Left lung (tissue), 10 donors: ENCODE data around the gene CMKLR1. TPM values are rescaled to one million over a fixed set of nuclear protein-coding genes. Genes with fewer than 3 reads are reported as not detected.

Experiments used
- ATAC-seq: fragments of 200-7000 bp; cut with Tn5 transposase; one replicate; pipeline ENCODE4 v1.9.1; 2020; ENCODE audit warnings: moderate library complexity
- DNase-seq, 4 donors: peaks; one replicate each; pipeline ENCODE4 v3.0.0-alpha.2; 2013 to 2020
- H3K27ac ChIP-seq, 2 donors: fragments of 200-600 bp; sonication (generic) in 1 of 2; one replicate each; pipeline versions ENCODE4 v1.5.0 to v1.8.0; 2020 to 2021
- H3K27me3 ChIP-seq, 2 donors: fragments of 200-600 bp; sonication (generic) in 1 of 2; one replicate each; pipeline versions ENCODE4 v1.5.0 to v1.8.0; 2020 to 2021
- H3K36me3 ChIP-seq, 2 donors: fragments of 200-600 bp; sonication (generic) in 1 of 2; one replicate each; pipeline versions ENCODE4 v1.5.0 to v1.8.0; 2020 to 2021
- H3K4me1 ChIP-seq, 2 donors: fragments of 200-600 bp; one replicate each; pipeline ENCODE4 v1.8.0; 2021
- H3K4me3 ChIP-seq, 2 donors: fragments of 200-600 bp; sonication (generic) in 1 of 2; one replicate each; pipeline versions ENCODE4 v1.5.0 to v1.8.0; 2020 to 2021; ENCODE audit warnings: mild to moderate bottlenecking in 1 of 2
- H3K9me3 ChIP-seq, 2 donors: fragments of 200-600 bp; sonication (generic) in 1 of 2; one replicate each; pipeline versions ENCODE4 v1.5.0 to v1.8.0; 2020 to 2021
- intact Hi-C, 2 donors: fragments of 100-400 bp; cut with DNase I; formaldehyde crosslinking; loops; one replicate each; pipeline versions ENCODE4 v1.11.2 to v1.14.2; 2022
- polyA plus RNA-seq, 6 donors: library from polyadenylated mRNA; unstranded; fragments of 120-200 nt; gene quantifications; one replicate each; pipeline ENCODE4 v1.2.1, GENCODE V29; 2013; ENCODE audit not compliant: insufficient read length in 6 of 6
- total RNA-seq, 2 donors: library from RNA; stranded (reverse); fragmentation: NEBNext Ultra II Directional; extraction: Animal tissue kit (Norgen Biotek cat#: 25700); gene quantifications; one replicate each; pipeline ENCODE4 v1.2.1, GENCODE V29; 2021
- TF ChIP-seq, protein P1 (sequence below), 2 donors: fragments of 200-600 bp; sonication (generic) in 1 of 2; IDR thresholded peaks; one replicate each; pipeline versions ENCODE4 v1.5.0 to v1.8.0; 2021; ENCODE audit warnings: antibody characterized with exemption in 2 of 2
- donor health status: DM: no; HTN: yes; CAD: no.
- donor health status: DM: no; HTN: no; CAD: no.

The CMKLR1 gene
- total and polyA plus RNA-seq, 8 donors: 10.1 to 31.2 (median 12.9) TPM

DNA sequence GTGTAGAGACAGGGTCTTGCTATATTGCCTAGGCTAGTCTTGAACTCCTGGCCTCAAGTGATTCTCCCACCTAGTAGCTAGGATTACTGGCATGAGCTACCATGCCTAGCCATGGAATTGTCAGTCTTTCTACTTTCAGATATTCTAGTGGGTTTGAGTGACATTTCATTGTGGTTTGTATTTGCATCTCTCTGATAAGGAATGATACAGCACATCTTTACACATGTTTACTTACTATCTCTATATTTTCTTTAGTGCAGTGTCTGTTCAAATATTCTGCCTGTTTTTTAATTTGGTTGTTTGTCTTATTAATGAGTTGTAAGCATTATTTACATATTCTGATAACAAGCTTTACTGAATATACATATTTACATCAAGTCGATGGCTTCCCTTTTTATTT, 73.6 kb downstream of the CMKLR1 start:
- intact Hi-C loops: no loop called here
- H3K27me3 ChIP-seq: no peaks in the 10 kb centered on the region
- no peak for ATAC-seq
- no peak for DNase-seq
- TF ChIP-seq, protein P1, sequence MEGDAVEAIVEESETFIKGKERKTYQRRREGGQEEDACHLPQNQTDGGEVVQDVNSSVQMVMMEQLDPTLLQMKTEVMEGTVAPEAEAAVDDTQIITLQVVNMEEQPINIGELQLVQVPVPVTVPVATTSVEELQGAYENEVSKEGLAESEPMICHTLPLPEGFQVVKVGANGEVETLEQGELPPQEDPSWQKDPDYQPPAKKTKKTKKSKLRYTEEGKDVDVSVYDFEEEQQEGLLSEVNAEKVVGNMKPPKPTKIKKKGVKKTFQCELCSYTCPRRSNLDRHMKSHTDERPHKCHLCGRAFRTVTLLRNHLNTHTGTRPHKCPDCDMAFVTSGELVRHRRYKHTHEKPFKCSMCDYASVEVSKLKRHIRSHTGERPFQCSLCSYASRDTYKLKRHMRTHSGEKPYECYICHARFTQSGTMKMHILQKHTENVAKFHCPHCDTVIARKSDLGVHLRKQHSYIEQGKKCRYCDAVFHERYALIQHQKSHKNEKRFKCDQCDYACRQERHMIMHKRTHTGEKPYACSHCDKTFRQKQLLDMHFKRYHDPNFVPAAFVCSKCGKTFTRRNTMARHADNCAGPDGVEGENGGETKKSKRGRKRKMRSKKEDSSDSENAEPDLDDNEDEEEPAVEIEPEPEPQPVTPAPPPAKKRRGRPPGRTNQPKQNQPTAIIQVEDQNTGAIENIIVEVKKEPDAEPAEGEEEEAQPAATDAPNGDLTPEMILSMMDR (IDR thresholded peaks at IDR 0.05): no peak
- no peaks in the 10 kb centered on the region for H3K4me1 ChIP-seq
- no peak overlapping the region for H3K27ac ChIP-seq
- H3K4me3 ChIP-seq: no peak overlapping the region
- H3K36me3 ChIP-seq: no peaks in the 10 kb centered on the region
- peaks cover 0 to 12% of the 10 kb centered on the region in 2 donors for H3K9me3 ChIP-seq

DNA sequence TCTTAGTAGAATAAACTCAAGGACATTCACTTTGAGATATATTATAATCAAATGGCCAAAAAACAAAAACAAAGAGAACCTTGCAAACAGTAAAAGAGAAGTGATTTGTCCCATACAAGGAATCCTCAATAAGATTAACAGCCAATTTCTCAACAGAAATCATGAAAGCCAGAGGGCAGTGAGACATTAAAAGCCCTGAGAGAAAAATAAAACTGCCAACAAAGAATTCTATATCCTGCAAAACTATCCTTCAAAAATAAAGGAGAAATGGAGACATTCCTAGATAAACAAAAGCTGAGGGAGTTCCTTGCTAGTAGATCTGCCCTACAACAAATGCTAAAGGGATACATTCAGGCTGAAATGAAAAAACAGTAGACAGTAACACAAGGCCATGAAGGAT, 78.1 kb downstream of the CMKLR1 start:
- intact Hi-C loops: no loop called here
- Histone ChIP-seq H3K9me3 (peaks cover 0 to 28% of the 10 kb centered on the region in 2 donors), H3K27me3 (no peaks in the 10 kb centered on the region), H3K4me1 (no peaks in the 10 kb centered on the region), H3K27ac (no peak overlapping the region), H3K4me3 (no peak overlapping the region), H3K36me3 (no peaks in the 10 kb centered on the region)
- ATAC-seq (no peak), DNase-seq (no peak)
- TF ChIP-seq, protein P1 (IDR thresholded peaks at IDR 0.05): no peak

DNA sequence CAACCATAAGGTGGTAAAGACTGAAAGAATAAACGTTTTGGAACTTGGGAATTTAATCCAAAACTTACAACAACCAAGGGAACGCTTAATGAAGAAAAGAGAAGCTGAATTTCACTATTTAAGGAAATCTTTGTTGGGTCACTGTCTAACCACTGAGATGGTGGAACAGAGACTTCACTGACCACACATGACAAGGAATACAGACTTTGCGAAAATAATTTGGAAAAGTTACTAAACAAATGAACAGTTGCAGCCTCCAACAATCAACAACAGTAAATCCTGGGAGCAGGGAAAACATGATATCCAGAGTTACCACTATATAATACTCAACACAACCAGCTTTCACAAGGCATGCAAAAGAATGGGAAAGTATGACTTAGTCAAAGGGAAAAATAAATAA, 79.1 kb downstream of the CMKLR1 start:
- TF ChIP-seq, protein P1 (IDR thresholded peaks at IDR 0.05): no peak
- ATAC-seq (no peak), DNase-seq (no peak)
- H3K4me3 ChIP-seq: no peak overlapping the region
- no peaks in the 10 kb centered on the region for H3K36me3 ChIP-seq
- no peak overlapping the region for H3K27ac ChIP-seq
- no peaks in the 10 kb centered on the region for H3K4me1 ChIP-seq
- intact Hi-C loops: no loop called here
- no peaks in the 10 kb centered on the region for H3K27me3 ChIP-seq
- H3K9me3 ChIP-seq: peaks cover 0 to 28% of the 10 kb centered on the region in 2 donors

DNA sequence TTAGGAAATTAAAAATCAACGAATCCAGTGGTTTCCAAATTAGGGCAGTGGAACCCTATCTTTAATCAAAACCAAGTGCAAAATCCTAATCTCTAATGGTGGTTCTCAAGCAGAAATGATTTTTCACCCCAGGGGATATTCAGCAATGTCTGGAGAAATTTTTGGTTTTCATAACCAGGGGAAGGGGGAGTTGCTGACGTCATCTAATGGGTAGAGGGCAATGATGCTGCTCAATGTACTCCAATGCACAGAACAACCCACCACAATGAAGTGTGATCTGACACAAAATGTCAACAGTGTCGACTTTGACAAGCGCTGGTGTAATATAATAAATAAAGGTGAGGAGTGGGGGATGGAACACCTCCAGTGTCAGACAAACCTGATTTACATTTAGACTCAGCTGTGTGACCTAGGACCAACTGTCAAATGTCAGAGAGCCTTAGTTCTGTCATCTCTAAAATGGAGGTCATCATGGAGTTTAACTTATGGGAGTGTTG, 81.5 kb downstream of the CMKLR1 start:
- Histone ChIP-seq H3K4me3 (no peak overlapping the region), H3K9me3 (peaks cover 0 to 28% of the 10 kb centered on the region in 2 donors), H3K27ac (no peak overlapping the region), H3K4me1 (no peaks in the 10 kb centered on the region), H3K36me3 (no peaks in the 10 kb centered on the region), H3K27me3 (peaks cover 0 to 8% of the 10 kb centered on the region in 2 donors)
- ATAC-seq (no peak), DNase-seq (no peak)
- intact Hi-C loops: no loop called here
- TF ChIP-seq, protein P1 (IDR thresholded peaks at IDR 0.05): no peak

DNA sequence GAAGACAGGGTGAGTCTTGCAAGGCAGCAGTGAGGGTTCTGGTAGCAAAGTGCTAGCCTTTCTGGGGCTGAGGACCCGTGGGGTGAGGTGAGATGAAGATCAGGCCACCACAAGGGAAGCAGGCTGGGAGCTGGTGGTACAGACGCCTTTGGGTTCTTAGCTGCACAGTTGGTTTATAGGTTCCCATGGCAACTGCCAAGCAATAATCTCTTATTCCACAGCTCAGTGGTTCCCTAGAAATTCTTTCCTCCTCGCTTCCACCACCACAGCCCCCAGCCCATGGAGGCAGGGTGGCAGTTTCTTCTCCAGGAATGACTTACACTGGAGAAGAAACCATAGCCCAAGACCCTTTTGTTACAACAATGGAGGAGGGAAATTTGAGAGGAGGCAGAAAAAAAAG, 82.1 kb downstream of the CMKLR1 start:
- H3K27me3 ChIP-seq: peaks cover 0 to 13% of the 10 kb centered on the region in 2 donors
- H3K9me3 ChIP-seq: peaks cover 0 to 28% of the 10 kb centered on the region in 2 donors
- no peak for ATAC-seq
- no peak overlapping the region for H3K4me3 ChIP-seq
- H3K27ac ChIP-seq: no peak overlapping the region
- H3K36me3 ChIP-seq: no peaks in the 10 kb centered on the region
- no peaks in the 10 kb centered on the region for H3K4me1 ChIP-seq
- intact Hi-C loops: no loop called here
- DNase-seq: no peak
- TF ChIP-seq, protein P1 (IDR thresholded peaks at IDR 0.05): no peak
